Natural killer cell (primary cell): ENCODE data around the gene AK9. TPM values are rescaled to one million over a fixed set of nuclear protein-coding genes. Genes with fewer than 3 reads are reported as not detected.
"Not testable (repeated sequence)": the region's sequence is repeated elsewhere in the genome, so short reads cannot be mapped to it uniquely, and the experiment has no call there.

Source experiments
- ATAC-seq, 3 donors: fragments of 150-1000 bp in 2 of 3; fragments of 200-7000 bp in 1 of 3; cut with Tn5 transposase; 1 replicate in 1 of 3; 2 replicates in 2 of 3; pipeline ENCODE4 v1.10.0; 2021; ENCODE audit warnings: mild to moderate bottlenecking in 2 of 3, moderate library complexity in 2 of 3
- DNase-seq, 2 donors: peaks; one replicate each; pipeline versions ENCODE4 v3.0.0 to v3.0.0-alpha.2; 2013 to 2021; ENCODE audit warnings: mixed read lengths in 1 of 2
- H3K27ac ChIP-seq: one replicate; pipeline ENCODE4 v1.5.1; 2013; ENCODE audit warnings: mild to moderate bottlenecking, low read length
- H3K27me3 ChIP-seq: one replicate; pipeline ENCODE4 v1.6.1; 2013; ENCODE audit warnings: low read length; ENCODE audit not compliant: control insufficient read depth, insufficient read depth
- H3K36me3 ChIP-seq: one replicate; pipeline ENCODE4 v1.6.1; 2013; ENCODE audit warnings: low read length; ENCODE audit not compliant: control insufficient read depth, insufficient read depth
- H3K4me1 ChIP-seq: one replicate; pipeline ENCODE4 v1.6.1; 2013; ENCODE audit warnings: low read length; ENCODE audit not compliant: control insufficient read depth, insufficient read depth
- H3K4me3 ChIP-seq: one replicate; pipeline ENCODE4 v1.5.1; 2013; ENCODE audit warnings: low read length
- H3K9me3 ChIP-seq: one replicate; pipeline ENCODE4 v1.6.1; 2013; ENCODE audit warnings: low read length; ENCODE audit not compliant: control insufficient read depth, insufficient read depth
- H3K27ac Mint-ChIP-seq, 2 donors: one replicate each; pipeline ENCODE4 v1.8.0; 2022; ENCODE audit warnings: mild to moderate bottlenecking in 2 of 2, mixed read lengths in 2 of 2, moderate library complexity in 1 of 2
- H3K27me3 Mint-ChIP-seq, 2 donors: one replicate each; pipeline ENCODE4 v1.8.0; 2022; ENCODE audit warnings: low read depth in 2 of 2, mixed read lengths in 2 of 2
- H3K36me3 Mint-ChIP-seq: one replicate; pipeline ENCODE4 v1.8.0; 2022; ENCODE audit warnings: mixed read lengths
- H3K4me1 Mint-ChIP-seq, 2 donors: one replicate each; pipeline ENCODE4 v1.8.0; 2022; ENCODE audit warnings: mixed read lengths in 2 of 2
- H3K4me3 Mint-ChIP-seq: one replicate; pipeline ENCODE4 v1.8.0; 2022; ENCODE audit warnings: mild to moderate bottlenecking, moderate library complexity, mixed read lengths
- H3K9me3 Mint-ChIP-seq, 2 donors: one replicate each; pipeline ENCODE4 v1.8.0; 2022; ENCODE audit warnings: mixed read lengths in 2 of 2
- CTCF ChIP-seq: fragments of 200-600 bp; IDR thresholded peaks from one replicate; pipeline ENCODE4 v1.8.0; 2022; ENCODE audit warnings: antibody characterized with exemption
- WGBS: methylation state at CpG from one replicate; pipeline ENCODE4 v1.1.7; 2013; ENCODE audit warnings: missing lambda C conversion rate; ENCODE audit not compliant: insufficient coverage; 5-methylcytosine and 5-hydroxymethylcytosine counted together
- intact Hi-C: fragments of 100-400 bp; cut with micrococcal nuclease; formaldehyde crosslinking; loops from one replicate; pipeline ENCODE4 v1.14.2; 2022
- total RNA-seq, 4 donors: library from RNA; stranded (reverse); fragments of 120-200 nt in 1 of 4; gene quantifications; one replicate each; pipeline versions ENCODE4 v1.2.3 to v1.2.4, GENCODE V29; 2013 to 2022

The AK9 gene
- total RNA-seq, 3 donors from 2014 or later (not counting 1 experiment from before 2014, with no cell fraction given) = 14.0 to 19.2 (median 14.2) TPM

- ATAC-seq (no peak), DNase-seq (no peak)
- H3K27ac Mint-ChIP-seq = peak overlapping the region in 1 of 2 donors; percentile 3
- no peak overlapping the region for H3K4me3 ChIP-seq
- peaks cover 43% of the 10 kb centered on the region for H3K36me3 ChIP-seq
- no peaks in the 10 kb centered on the region for H3K4me1 Mint-ChIP-seq
- TF ChIP-seq CTCF = no peak
- H3K27ac ChIP-seq = no peak overlapping the region
- intact Hi-C loops = no loop called here
- H3K27me3 Mint-ChIP-seq = no peaks in the 10 kb centered on the region
- H3K27me3 ChIP-seq = no peaks in the 10 kb centered on the region
- peaks cover 27% of the 10 kb centered on the region for H3K36me3 Mint-ChIP-seq
- no peak overlapping the region for H3K4me3 Mint-ChIP-seq
- no peaks in the 10 kb centered on the region for H3K4me1 ChIP-seq
- WGBS = 90% methylated on average over 2 of the region's 2 CpGs
- peaks cover 0 to 2% of the 10 kb centered on the region in 2 donors for H3K9me3 Mint-ChIP-seq
- H3K9me3 ChIP-seq = no peaks in the 10 kb centered on the region
Measured at GRCh38 chr6:109738667-109739066, 47.7 kb upstream of the AK9 start.

- no peaks in the 10 kb centered on the region for H3K27me3 Mint-ChIP-seq
- no peak overlapping the region for H3K4me3 Mint-ChIP-seq
- H3K27me3 ChIP-seq = no peaks in the 10 kb centered on the region
- ATAC-seq = no peak
- peak overlapping the region in 1 of 2 donors; percentile 3 for H3K27ac Mint-ChIP-seq
- H3K9me3 ChIP-seq = no peaks in the 10 kb centered on the region
- peaks cover 44% of the 10 kb centered on the region for H3K36me3 ChIP-seq
- no peaks in the 10 kb centered on the region for H3K4me1 Mint-ChIP-seq
- no peaks in the 10 kb centered on the region for H3K4me1 ChIP-seq
- DNase-seq = no peak
- no peak overlapping the region for H3K4me3 ChIP-seq
- H3K27ac ChIP-seq = no peak overlapping the region
- no peak for TF ChIP-seq CTCF
- no CpG with 5 or more reads among the region's 1 CpG for WGBS
- intact Hi-C loops = no loop called here
- H3K9me3 Mint-ChIP-seq = peaks cover 0 to 2% of the 10 kb centered on the region in 2 donors
- H3K36me3 Mint-ChIP-seq = peaks cover 27% of the 10 kb centered on the region
Measured at GRCh38 chr6:109738255-109738654, 47.3 kb upstream of the AK9 start.

- Histone ChIP-seq H3K4me1 (no peaks in the 10 kb centered on the region), H3K27ac (no peak overlapping the region), H3K4me3 (no peak overlapping the region), H3K9me3 (no peaks in the 10 kb centered on the region), H3K36me3 (peaks cover 39% of the 10 kb centered on the region), H3K27me3 (no peaks in the 10 kb centered on the region)
- intact Hi-C loops = no loop called here
- H3K27ac Mint-ChIP-seq = no peak overlapping the region
- H3K27me3 Mint-ChIP-seq = no peaks in the 10 kb centered on the region
- peaks cover 0 to 2% of the 10 kb centered on the region in 2 donors for H3K9me3 Mint-ChIP-seq
- peaks cover 27% of the 10 kb centered on the region for H3K36me3 Mint-ChIP-seq
- DNase-seq (no peak), ATAC-seq (no peak)
- WGBS = 100% methylated on average over 1 of the region's 1 CpG
- TF ChIP-seq CTCF = no peak
- no peak overlapping the region for H3K4me3 Mint-ChIP-seq
- no peaks in the 10 kb centered on the region for H3K4me1 Mint-ChIP-seq
Measured at GRCh38 chr6:109736273-109737025, 45.4 kb upstream of the AK9 start.

GRCh38 chr6:109725250-109725649, 34.2 kb upstream of the AK9 start:
- H3K27ac ChIP-seq, H3K27me3 Mint-ChIP-seq, DNase-seq, H3K9me3 Mint-ChIP-seq, H3K36me3 Mint-ChIP-seq, H3K27ac Mint-ChIP-seq, intact Hi-C loops, H3K9me3 ChIP-seq, H3K4me3 ChIP-seq, H3K4me1 ChIP-seq, H3K27me3 ChIP-seq, ATAC-seq, H3K4me3 Mint-ChIP-seq: not testable (repeated sequence)
- H3K4me1 Mint-ChIP-seq = peaks cover 0 to 32% of the 10 kb centered on the region in 2 donors
- peaks cover 15% of the 10 kb centered on the region for H3K36me3 ChIP-seq
- WGBS = 92% methylated on average over 2 of the region's 3 CpGs
